Omental fat pad (tissue), 4 donors: ENCODE data around the gene TREX2. TPM values are rescaled to one million over a fixed set of nuclear protein-coding genes. Genes with fewer than 3 reads are reported as not detected.

ENCODE experiments used
- ATAC-seq: fragments of 150-250 bp; one replicate; pipeline ENCODE4 v1.9.1; 2016; ENCODE audit warnings: mild to moderate bottlenecking, moderate library complexity; ENCODE audit not compliant: low FRiP score
- DNase-seq: peaks from one replicate; pipeline ENCODE4 v3.0.0-alpha.2; 2019; ENCODE audit warnings: low spot score
- total RNA-seq, 4 donors: library from RNA; depleted of rRNA; stranded (reverse); fragments of >200 nt; gene quantifications; one replicate each; pipeline ENCODE4 v1.1.0, GENCODE V29; 2016
- TF ChIP-seq, protein P1 (sequence below), 3 donors: fragments of 450-650 bp; IDR thresholded peaks; one replicate each; pipeline ENCODE4 v1.5.1; 2016 to 2017; ENCODE audit warnings: antibody characterized with exemption in 3 of 3, mild to moderate bottlenecking in 3 of 3, moderate library complexity in 2 of 3

The TREX2 gene
- total RNA-seq, 4 donors from 2014 or later = 0.69 to 4.2 (median 1.2) TPM

- ATAC-seq (no peak), DNase-seq (no peak)
- TF ChIP-seq, protein P1, sequence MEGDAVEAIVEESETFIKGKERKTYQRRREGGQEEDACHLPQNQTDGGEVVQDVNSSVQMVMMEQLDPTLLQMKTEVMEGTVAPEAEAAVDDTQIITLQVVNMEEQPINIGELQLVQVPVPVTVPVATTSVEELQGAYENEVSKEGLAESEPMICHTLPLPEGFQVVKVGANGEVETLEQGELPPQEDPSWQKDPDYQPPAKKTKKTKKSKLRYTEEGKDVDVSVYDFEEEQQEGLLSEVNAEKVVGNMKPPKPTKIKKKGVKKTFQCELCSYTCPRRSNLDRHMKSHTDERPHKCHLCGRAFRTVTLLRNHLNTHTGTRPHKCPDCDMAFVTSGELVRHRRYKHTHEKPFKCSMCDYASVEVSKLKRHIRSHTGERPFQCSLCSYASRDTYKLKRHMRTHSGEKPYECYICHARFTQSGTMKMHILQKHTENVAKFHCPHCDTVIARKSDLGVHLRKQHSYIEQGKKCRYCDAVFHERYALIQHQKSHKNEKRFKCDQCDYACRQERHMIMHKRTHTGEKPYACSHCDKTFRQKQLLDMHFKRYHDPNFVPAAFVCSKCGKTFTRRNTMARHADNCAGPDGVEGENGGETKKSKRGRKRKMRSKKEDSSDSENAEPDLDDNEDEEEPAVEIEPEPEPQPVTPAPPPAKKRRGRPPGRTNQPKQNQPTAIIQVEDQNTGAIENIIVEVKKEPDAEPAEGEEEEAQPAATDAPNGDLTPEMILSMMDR (IDR thresholded peaks at IDR 0.05) = no peak
These were observed 35.5 kb downstream of the TREX2 start for GRCh38 chrX:153410373-153410772.

DNA sequence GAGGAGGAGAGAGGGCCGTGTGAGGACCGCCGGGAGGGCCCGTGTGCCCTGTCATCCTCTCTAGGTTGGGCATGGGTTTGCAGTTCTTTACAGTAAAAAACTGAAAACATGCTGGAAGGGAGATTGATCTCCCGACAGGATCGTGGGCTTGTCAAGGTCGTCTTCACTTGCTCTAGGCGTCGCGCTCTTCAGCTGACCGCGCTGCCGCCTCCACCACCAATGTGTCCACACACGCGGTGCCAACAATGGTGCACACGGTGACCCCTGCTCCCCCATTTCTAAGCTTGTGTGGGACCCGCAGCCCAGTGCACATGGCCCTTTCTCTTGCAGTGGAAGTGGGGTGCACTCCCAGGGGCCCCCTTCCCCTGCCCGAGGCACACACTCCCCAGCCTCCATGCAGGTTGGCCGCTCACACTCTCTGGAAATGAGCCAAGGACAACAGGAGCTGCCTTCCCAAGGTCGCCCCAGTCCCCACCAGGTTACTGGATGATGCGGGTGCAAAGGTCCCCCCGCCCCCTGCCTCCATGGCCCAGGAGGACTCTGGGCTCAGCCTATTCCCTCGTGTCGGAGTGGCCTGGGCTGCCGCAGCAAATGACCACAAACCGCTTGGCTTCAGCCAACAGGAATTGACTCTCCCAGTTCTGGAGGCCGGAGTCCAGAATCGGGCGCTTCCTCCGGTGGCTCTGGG lies 36.3 kb downstream of the TREX2 start:
- DNase-seq (no peak), ATAC-seq (no peak)
- TF ChIP-seq, protein P1 (IDR thresholded peaks at IDR 0.05) = no peak

DNA sequence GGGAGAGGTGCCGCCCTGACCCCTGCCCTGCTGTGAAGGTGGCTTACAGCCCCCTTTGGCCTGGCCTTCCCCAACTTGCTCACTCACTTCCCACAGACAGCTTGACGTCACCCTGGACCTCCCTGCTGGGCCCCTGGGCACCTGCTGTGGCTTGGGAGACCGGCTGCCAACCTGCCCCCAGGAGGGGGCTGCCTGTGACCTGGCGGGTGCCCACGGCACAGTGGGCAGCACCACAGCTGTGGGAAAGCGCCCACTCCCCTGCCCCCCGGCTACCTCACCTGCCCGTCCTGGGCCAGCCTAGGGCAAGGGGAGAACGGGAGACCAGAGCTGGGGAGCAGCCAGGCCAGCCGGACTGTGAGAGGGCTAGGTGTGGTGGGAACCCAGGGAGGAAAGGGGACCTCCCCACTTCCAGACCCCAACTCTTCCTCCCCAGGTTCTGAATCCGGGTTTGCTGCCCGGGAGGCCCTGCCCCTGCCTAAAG lies 36.9 kb downstream of the TREX2 start:
- ATAC-seq = no peak
- DNase-seq = no peak
- TF ChIP-seq, protein P1 (IDR thresholded peaks at IDR 0.05) = no peak

- TF ChIP-seq, protein P1 (IDR thresholded peaks at IDR 0.05) = no peak
- ATAC-seq (no peak), DNase-seq (no peak)
These were observed 37.6 kb downstream of the TREX2 start for GRCh38 chrX:153408221-153408721.

DNA sequence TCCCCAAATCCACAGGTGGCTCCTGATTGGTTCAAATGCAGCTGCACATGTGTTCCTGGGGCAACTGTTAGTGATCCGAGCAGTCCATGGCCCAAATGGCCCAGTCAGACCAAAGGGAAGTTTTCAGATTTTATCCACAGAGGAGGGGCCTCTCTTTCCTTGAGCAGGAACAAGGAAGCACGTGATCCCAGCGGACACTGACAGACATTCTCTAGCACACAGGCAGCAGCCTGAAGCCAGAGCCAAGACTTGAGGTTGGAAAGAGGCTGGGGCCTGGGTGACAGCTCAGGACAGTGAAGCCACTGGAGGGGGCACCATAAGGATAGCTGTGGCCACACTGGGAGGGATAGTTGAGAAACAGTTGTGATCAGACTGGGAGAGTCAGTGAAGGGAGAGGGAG lies 38.1 kb downstream of the TREX2 start:
- TF ChIP-seq, protein P1 (IDR thresholded peaks at IDR 0.05) = no peak
- ATAC-seq = no peak
- no peak for DNase-seq

DNA sequence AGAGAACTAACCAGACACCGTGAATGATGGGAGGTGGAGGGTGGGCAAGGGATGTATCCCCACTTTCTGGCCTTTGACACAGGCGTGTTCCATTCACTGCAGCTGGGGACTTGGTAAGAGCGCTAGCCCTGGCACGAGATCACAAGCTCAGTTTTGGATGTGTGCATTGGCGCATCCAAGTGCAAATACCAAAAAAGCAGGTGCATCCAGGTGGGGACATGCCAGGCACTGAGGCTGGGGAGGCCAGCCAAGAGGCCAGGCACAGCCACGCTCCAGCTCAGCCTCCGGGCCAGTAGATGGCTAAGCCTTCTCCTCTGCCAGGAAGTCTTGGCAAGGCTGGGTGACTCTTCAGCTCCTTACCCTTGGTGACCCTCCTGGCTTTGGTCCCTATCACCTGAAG lies 39.0 kb downstream of the TREX2 start:
- TF ChIP-seq, protein P1 (IDR thresholded peaks at IDR 0.05) = no peak
- DNase-seq = no peak
- ATAC-seq = no peak

DNA sequence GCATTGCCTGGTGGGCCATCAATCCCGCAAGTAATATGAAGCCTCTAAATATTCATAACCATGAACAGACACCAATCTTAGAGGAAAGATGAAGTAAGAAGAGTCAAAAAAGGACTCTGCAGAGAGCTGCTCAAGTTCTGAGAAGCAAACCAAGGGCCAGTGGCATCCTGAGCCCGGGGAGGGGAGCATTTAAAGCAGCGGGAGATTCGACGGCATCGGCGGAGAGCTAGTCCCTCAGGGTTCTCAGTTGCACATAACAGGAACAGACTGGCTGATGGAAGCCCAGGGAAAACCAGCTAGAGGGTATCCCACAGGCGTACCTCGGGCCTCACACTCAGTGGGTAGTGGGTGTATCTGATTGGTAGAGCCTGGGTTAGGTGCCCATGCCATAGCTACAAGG lies 39.8 kb downstream of the TREX2 start:
- TF ChIP-seq, protein P1 (IDR thresholded peaks at IDR 0.05) = no peak
- ATAC-seq (no peak), DNase-seq (no peak)
